ENCODE measurements around the gene SOD1.
"Not testable (repeated sequence)": the region's sequence is repeated elsewhere in the genome, so short reads cannot be mapped to it uniquely, and the experiment has no call there.

Gene SOD1

DNA sequence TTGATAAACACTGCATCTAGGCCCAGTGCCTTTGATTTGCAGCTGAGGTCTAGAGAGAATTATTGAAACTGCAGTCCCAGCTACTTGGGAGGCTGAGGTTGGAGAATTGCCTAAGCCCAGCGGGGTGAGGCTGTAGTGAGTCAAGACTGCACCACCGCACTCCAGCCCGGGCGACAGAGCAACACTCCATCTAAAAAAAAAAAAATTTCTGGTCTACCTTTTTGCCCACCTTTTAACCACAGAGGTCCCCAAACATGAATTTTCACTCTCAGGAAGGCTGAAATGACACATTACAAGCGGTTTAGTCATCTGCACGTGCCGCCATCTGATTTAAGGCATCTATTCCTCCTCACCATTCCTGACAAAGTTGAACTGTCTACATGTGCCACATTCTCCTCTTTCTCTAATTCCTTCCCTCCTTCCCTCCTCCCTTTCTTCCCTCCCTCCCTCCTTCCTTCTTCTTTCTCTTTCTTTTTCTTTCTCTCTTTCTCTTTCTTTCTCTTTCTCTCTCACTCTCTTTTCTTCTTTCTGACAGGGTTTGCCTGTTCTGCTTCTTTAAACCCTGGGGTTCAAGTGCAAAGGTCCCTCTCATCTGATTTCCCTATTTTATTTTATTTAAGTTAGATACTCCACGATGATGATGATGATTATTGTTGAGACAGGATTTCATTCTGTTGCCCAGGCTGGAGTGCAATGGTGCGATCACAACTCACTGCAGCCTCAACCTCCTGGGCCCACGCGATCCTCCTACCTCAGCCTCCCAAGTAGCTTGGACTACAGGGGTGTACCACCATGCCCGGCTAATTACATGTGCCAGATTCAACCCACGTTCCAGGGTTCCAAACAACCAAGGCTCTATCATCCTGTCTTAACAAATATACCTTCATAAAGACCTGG, 3.0 kb upstream of the SOD1 start:
- DNase-seq, result no peak

DNA sequence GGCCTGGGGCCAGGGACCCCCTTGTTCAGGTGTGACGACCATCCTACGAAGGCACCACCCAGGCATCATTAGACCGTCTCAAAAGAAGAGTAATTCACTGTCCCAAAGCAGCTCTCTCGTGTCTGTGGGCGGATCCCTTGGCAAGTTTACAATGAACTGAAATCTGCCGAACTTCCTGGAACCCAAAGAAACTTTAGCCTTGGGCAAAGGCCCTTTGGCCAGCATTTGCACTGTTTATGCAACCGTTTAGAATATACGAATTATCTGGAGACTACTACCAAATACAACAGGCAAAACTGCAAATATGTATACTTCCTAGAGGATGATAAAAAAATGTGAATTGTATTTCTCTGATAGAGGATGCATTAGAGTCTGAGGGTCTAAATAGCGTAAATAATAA, 1.4 kb upstream of the SOD1 start:
- no peak for DNase-seq

DNA sequence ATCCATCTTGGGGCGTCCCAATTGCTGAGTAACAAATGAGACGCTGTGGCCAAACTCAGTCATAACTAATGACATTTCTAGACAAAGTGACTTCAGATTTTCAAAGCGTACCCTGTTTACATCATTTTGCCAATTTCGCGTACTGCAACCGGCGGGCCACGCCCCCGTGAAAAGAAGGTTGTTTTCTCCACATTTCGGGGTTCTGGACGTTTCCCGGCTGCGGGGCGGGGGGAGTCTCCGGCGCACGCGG, 282 bp upstream of the SOD1 start:
- DNase-seq, result no peak

DNA sequence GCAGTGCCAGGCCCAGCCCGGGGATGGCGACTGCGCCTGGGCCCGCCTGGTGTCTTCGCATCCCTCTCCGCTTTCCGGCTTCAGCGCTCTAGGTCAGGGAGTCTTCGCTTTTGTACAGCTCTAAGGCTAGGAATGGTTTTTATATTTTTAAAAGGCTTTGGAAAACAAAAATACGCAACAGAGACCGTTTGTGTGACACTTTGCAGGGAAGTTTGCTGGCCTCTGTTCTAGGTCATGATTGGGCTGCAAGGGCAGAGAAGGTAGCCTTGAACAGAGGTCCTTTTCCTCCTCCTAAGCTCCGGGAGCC, 719 bp downstream of the SOD1 start:
- no peak for DNase-seq

DNA sequence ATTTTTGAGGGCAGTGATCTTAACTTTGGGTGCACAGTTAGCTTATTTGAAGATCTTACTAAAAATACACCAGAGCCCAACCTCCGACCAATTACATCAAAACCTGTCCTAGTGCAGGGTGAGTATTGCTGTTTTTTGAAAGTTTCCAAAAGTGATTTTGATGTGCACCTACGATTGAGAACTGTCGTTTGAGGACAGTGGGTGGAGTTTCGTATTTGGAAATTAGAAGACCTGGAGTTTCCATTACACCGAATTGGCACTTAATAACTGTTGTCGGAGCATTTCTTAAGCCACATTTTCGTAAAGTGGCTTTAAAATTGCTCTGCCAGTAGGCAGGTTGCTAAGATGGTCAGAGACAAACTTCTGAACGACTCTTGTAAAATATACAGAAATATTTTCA, 1.1 kb downstream of the SOD1 start:
- DNase-seq, result no peak

DNA sequence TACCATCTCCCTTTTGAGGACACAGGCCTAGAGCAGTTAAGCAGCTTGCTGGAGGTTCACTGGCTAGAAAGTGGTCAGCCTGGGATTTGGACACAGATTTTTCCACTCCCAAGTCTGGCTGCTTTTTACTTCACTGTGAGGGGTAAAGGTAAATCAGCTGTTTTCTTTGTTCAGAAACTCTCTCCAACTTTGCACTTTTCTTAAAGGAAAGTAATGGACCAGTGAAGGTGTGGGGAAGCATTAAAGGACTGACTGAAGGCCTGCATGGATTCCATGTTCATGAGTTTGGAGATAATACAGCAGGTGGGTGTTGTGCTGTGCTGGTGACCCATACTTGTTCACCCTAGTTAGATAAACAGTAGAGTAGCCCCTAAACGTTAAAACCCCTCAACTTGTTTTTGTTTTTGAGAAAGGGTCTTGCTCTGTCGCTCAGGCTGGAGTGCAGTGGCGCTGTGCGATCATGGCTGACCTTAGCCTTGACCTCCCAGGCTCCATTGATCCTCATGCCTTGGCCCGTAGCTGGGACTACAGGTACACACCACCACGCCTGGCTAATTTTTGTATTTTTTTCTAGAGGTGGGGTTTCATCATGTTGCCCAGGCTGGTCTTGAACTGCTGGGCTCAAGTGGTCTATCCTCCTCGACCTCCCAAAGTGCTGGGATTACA, 4.2 kb downstream of the SOD1 start:
- DNase-seq, result no peak

DNA sequence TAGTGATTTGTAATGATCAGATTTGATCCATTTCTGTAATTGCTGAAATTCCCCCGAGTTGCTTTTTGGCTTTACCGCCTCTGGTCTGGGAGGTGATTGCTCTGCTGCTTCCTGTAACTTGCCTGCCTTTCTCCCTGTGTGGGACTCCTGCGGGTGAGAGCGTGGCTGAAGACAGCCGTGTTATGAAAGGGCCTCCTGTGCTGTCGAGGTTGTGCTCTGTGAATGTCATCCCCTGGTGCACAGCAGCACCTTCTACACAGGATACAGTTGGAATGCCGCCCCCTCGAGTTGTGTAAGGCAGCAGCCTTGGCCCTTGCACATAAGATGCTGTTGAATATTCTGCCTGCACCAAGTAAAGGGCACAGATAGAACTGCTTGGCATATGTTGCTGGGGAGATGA, 5.9 kb downstream of the SOD1 start:
- no peak for DNase-seq

DNA sequence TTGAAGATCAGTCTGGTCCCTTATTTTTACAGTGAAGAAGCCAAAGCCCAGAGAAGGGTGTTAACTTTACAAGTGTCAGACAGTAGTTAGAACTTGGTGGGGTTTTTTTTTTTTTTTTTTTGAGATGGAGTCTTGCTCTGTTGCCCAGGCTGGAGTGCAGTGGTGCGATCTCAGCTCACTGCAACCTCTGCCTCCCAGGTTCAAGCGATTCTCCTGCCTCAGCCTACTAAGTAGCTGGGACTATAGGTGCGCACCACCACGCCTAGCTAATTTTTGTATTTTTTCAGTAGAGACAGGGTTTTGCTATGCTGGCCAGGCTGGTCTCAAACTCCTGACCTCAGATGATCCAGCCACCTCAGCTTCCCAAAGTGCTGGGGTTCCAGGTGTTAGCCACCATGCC, 6.4 kb downstream of the SOD1 start:
- not testable (repeated sequence) for DNase-seq

DNA sequence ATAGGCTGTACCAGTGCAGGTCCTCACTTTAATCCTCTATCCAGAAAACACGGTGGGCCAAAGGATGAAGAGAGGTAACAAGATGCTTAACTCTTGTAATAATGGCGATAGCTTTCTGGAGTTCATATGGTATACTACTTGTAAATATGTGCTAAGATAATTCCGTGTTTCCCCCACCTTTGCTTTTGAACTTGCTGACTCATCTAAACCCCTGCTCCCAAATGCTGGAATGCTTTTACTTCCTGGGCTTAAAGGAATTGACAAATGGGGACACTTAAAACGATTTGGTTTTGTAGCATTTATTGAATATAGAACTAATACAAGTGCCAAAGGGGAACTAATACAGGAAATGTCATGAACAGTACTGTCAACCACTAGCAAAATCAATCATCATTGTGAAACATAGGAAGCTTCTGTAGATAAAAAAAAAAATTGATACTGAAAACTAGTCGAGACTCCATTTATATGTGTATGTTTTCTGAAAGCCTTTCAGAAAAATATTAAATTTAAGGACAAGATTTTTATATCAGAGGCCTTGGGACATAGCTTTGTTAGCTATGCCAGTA, 7.0 kb downstream of the SOD1 start:
- no peak for DNase-seq

DNA sequence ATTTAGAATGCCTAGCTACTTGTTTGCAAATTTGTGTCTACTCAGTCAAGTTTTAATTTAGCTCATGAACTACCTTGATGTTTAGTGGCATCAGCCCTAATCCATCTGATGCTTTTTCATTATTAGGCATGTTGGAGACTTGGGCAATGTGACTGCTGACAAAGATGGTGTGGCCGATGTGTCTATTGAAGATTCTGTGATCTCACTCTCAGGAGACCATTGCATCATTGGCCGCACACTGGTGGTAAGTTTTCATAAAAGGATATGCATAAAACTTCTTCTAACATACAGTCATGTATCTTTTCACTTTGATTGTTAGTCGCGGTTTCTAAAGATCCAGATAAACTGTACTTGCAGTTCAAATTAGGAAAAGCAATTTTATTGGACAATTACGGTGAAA, 7.6 kb downstream of the SOD1 start:
- DNase-seq, result no peak

DNA sequence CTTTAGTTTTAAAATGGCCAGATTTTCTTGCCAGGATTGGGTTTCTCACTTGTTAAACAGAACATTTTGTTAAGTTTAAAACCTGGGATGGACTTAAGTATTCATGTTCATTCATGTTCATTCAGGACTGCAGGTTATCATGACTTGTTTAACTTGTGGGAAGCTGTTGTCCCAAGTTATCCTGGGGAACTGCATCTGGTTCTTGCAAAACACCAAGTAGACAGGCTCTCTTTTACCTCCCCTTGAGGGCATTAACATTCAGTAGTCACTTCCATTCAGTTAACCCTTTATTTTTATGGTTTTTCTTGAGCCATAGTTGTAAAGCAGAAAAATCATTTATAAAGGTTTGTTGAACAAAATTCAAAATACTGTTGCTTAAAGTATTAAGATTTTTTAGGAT, 8.1 kb downstream of the SOD1 start:
- DNase-seq, result no peak

DNA sequence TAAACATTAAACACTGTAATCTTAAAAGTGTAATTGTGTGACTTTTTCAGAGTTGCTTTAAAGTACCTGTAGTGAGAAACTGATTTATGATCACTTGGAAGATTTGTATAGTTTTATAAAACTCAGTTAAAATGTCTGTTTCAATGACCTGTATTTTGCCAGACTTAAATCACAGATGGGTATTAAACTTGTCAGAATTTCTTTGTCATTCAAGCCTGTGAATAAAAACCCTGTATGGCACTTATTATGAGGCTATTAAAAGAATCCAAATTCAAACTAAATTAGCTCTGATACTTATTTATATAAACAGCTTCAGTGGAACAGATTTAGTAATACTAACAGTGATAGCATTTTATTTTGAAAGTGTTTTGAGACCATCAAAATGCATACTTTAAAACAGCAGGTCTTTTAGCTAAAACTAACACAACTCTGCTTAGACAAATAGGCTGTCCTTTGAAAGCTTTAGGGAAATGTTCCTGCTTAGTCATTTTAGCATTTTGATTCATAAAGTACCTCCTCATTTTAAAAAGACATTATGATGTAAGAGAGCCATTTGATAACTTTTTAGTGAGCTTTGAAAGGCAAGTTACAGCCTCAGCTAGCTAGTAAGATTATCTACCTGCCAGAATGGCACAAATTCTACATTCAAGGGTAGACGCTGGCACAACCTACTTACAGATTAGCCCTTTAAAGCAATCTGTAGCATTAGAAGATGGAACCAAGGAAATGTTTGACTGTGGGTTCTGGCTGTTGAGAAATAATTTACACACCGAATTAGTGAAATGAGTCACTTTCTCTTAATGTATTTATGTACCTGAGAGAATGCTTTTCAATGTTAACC, 9.4 kb downstream of the SOD1 start:
- no peak for DNase-seq

DNA sequence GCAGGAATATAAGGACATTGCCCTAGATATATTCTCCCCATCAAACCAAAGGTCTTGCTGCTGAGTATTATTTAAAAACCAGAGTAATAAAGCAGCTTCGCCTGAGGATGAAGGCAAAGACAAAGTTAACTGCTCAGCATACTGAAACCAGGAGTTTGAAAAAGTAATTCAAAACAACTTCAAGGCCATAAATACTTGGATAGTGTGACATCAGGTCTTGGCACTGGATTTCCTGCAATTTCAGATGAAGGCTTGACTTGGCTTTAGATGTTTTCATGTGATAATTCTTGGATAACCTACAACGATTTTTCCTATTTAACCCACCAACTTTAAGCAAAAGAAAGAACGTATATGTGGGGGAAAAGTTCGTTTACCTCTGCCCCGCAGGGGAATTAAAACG, 10.6 kb downstream of the SOD1 start:
- DNase-seq, result no peak

DNA sequence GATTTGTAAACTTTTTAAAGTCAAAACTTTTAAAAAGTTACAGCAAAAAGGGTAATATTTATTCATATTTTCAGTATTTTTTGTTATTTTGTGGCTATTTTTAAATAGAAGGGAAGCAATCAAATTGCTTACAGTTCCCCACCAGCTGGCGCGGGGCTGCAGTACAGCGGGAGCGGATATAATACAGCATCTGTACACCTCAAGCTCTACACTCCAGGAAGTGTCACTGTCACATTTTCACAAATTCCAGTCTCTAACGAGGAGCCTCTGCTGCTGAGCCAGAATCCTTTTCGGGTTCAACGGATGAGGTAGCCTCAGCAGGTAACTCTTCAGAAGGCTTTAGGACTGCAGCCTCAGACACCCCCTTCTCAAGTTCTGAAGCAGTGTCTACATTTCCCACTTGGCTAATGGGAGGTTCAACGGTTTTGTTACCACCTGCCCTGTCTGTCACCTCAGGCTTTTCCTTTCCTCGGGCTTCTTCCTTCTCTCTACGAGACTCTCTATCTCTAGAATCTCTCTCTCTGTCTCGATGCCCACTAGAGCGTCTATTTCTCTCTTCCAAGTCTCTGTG, 11.7 kb downstream of the SOD1 start:
- DNase-seq, result no peak

DNA sequence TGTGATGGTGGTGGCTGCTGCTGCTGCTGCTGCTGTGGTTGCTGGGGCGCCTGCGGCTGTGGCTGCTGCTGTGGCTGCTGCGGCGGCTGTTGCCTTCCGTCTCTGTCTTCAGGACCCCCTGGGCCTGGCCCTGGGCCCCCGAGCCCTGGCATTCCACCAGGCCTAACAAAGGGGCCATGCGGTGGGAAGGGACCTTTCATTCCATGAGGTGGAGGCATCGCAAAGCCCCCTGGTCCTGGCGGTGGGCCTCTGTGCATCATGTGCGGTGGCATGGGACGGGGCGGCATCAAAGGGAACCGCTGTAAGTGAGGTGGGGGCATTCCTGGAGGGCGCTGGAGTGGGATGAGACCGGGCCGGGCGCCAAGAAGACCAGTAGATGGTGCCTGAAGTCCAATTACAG, 12.4 kb downstream of the SOD1 start:
- DNase-seq, result no peak

DNA sequence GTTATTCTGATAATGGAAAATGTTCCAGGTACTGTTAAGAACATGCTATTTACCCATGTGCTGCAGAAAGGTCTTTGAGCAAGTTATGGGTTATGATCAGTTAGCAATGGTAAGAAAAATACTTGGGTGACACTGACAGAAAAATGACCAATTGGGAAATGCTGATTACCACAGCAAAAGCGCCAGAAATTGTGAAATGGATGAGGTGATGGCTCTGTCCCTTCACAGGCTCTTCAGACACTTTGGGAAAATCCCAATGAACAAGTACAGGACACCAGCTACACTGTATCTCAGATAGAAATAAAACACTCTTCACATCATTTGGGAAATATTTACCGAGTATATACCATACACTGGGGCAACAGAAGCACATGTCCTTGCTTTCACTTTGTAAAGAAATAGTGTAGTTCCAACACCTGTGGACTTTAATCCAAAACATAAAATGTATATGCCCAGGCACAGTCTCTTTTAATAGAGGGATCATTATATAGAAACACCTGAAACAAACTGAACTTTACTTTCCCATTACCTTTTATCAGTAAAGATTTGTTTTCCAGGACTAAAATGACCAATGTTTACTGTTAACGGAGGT, 13.9 kb downstream of the SOD1 start:
- DNase-seq, result no peak

DNA sequence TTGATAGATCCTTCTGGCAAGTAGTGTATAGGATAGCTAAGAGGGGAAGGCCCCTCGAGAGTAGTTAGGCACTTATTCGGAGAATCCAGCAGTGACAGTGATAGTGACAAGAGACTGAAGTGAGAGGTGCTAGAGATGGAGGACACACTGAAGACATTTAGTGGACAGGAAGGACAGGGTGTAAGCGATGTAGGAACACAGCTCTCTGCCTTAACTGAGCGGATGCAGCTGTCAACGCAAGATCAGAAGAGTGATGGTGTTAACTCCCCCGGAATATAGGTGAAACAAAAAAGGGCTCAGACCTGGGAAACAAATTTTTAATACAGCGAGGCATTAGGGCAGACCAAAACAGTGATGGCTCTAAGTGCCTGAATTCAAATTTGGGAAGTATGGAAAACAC, 15.8 kb downstream of the SOD1 start:
- DNase-seq, result no peak

DNA sequence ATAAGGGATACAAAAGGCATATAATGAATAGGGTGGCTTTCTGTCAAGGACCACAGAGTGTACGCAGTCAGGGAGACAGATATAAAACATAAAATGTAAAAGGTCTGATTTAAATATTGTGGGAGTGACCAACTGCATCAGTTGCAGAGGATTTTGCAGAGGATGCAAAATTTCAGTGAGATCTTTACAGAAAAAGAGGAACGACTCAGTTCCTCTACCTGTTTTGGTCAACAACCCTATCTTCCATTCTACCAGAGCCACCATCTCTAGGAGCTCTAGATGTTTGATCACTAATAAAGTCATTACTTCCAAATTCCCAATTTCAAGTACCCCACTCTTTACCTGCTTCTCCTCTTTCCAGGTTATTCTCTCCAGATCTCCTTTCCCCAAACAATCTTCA, 16.5 kb downstream of the SOD1 start:
- no peak for DNase-seq

DNA sequence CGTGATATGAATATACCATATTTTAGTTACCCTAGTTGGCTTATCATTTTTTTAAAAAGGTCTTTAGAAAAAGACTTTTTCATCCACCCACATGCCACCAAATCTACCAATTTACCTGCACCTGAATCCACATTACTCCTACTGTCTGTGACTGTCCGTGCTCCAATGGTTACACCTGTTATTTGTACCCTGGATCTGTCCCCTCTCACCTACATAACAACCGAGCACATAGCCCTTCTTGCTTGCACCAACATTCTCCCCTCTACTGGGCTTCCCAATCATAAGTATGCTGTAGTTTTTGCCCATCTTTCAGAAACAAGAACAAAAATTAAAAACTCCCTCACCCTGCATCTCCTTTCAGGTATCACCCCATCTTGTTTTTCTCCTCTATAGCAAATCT, 17.6 kb downstream of the SOD1 start:
- no peak for DNase-seq

DNA sequence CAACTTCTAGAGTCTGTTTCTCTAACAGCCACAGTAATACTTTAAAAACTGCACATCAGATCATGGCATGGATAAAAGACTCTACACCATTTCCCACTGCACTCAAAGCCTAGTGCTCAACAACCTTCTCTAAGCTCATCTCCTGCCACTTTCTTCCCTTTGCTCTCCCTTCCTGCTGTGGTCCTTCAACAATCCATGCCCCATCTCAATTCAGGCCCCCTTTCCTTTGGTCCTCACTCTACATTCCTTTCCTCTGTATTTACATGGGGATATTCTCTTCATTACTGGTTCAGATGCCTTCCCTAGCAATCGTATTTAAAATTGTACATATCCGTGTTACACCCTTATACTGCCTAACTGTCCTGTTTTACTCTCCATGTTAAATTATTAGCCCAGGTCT, 19.0 kb downstream of the SOD1 start:
- DNase-seq, result no peak

DNA sequence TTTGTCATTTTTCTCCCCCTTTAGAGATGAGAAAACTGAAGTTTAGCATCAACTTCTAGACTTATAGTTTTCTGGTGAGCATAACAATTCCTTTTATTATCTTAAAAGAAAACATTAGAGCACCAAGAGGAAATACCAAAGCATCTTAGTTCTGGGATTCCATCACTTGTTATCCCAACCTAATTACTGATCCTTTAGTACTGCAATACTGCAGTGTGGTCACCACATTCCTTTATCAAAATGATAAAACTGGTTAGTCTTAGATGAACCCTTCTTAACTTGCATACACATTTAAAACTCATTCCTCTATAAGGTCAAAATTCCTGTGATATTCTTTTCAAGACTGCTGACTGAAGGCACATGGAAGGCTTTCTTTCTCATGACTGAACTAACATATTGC, 23.1 kb downstream of the SOD1 start:
- no peak for DNase-seq

DNA sequence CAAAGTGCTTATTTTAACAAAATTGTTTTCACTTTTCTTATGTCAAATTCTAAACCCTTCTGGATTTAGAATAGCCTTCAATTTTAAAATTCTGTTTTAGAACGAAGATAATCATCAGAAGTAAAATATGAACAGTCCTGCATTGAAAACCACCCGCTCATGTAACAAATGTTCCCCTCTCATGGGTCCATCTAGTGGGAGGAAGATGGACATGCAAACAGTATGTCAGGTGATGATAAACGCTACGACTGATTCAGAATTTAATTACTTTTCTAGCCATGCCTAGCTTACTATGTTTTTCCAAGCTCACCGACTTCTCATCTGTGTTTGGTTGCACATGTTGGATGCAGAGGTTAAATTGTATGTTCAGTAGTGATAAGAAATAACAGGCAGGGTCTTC, 23.5 kb downstream of the SOD1 start:
- DNase-seq, result no peak

DNA sequence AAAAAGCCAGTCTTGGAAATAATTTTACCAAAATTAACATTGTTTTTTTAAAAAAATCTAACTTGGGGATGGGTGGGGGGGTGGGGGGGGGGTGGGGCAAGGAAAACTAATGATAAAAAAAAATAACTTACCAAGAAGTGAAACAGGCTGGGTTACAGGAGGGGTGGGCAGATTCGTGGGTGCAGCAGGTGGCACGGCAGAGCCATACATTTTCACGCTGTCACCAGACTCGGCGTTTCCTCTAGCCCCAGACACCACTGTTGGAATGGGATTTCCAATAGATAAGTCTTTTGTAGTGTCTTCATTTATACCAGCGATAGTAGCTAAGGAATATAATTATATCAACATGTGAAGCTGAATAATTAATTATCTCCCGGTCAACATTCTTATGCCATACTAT, 25.4 kb downstream of the SOD1 start:
- DNase-seq, result no peak
